IPS DF 19.7 (cell line): ENCODE measurements around the gene DISP2.

Source experiments
- DNase-seq: peaks from one replicate; pipeline ENCODE4 v3.0.0-alpha.2; 2013; ENCODE audit warnings: low read depth, low spot score

Gene DISP2

GRCh38 chr15:40325700-40326099 is 32.3 kb upstream of the DISP2 start:
- DNase-seq: no peak

GRCh38 chr15:40327457-40327856 is 30.6 kb upstream of the DISP2 start:
- DNase-seq: no peak

DNA sequence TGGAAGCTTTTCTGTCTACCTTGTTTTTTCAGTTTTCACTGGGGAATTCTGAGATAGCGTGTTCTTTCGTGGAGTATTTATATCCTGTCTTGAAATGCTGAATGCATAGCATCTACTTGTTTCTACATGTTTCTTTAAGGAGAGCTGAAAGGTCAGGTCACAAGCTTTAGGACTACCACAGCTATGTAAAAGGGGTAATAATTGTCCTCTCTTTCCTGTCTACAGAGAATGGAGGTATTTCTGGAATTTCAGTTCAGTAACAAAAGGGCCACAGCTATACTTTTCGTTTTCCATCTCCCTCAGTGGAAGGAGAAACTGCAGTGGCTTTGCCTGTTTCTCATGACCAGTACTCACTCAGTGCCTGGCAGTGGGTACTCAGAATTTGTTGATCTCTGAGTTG is 29.8 kb upstream of the DISP2 start:
- DNase-seq: no peak

- no peak for DNase-seq
Observed at GRCh38 chr15:40328751-40329150, 29.3 kb upstream of the DISP2 start.

- DNase-seq: no peak
Observed at GRCh38 chr15:40329804-40330203, 28.2 kb upstream of the DISP2 start.

DNA sequence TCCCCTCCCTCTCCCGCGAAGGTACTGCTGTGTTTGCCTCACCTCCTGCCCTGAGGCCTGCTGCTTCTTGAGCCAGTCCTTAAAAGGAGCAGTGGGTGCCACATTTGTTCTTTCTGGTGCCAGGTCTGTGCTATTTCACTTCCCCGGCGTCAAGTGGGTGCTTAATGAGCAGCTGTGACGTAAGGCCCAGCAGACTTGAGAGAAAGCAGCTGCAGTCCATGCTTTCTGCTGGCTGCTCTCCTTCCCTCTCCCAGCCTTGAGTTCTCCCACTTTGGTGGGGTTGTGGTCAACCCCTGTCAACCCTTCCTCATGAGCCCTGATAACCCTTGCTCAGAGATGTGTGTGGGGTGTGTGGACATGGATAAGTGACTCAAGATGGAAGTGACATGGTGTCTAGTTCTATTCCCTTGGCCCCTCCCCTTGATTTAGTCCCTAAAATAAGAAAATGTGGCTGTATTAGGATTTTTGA is 27.6 kb upstream of the DISP2 start:
- no peak for DNase-seq

DNA sequence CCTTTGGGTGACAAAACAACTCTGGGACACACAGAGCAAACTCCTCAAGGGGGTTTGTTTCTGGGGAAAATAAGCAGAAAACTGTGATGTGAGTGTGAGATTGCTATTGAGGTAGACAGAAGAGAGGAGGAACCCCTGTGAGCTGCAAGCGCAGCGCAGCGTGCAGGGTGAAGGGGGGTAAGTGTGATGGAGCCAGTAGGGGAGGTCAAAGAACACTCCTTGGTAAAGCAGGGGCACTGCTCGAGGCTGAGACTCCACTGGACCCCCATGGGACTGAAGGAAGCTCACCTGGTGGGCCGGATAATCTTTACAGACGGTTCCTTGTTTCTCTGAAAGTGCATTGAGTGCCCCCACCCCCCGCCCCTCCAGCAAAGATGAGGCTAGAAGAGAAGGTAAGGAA is 27.0 kb upstream of the DISP2 start:
- no peak for DNase-seq

DNA sequence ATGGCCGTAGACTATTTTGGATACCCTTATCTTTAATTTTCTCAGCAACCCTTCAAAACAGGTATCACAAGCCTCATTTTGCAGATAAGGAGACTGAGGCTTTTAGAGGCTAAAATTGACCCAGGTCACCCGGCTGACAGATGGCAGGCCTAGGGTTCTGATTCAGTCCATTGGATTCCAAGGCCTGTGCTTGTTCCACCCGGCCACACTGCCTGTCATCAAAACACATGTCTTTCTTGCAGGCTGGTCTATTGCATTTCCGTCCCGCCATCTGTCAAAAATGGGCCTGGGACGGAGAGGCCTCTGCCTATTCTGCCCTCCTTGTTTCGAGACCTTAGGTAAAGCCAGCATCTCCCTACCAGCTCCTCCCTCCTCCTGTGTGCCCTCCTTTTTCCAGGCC is 26.4 kb upstream of the DISP2 start:
- no peak for DNase-seq

GRCh38 chr15:40332113-40332781 is 25.8 kb upstream of the DISP2 start:
- DNase-seq: no peak

GRCh38 chr15:40333922-40334492 is 24.0 kb upstream of the DISP2 start:
- DNase-seq: no peak

GRCh38 chr15:40334541-40334940 is 23.5 kb upstream of the DISP2 start:
- DNase-seq: no peak

DNA sequence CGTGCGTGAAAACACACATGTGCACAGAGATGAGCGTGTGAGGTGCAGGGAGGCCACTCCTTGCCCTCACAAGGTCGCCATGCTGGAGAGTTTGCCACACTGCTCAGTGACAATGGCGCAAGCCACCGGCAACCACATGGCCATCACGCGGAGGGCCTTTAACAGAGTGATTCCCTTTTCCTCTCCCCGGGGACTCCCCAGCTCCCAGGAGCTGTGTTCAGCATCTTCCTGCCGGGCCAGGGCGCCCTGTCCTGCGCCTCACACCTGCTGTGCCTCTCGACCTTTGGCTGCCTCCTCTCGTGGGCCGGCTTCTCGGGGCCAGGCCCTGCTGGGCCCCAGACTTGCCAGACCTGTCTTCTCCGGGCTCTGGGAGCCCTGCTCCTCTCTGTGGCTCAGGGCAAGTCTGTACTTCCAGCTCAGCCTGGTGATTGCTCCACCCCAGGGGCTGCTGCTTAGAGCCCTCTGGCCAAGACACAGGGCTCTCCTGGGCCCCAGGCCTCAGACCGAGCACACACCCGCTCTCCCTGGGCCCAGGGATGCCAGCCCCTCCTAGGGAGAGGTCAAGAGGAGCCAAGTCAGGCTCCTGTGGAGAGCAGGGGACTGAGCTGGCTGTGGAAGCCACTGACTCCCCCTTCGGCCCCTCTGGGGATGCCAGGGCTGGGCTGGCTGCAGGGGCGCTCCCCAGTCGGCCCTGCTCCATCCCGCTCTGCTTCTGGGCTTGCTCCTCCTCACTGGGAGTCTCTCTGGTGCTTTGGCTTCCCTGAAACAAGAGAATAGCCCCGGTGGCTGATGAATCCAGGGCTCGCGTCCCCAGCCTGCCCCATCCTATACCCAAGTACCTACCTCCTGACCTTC is 22.9 kb upstream of the DISP2 start:
- no peak for DNase-seq

- DNase-seq: no peak
Observed at GRCh38 chr15:40335938-40336743, 21.9 kb upstream of the DISP2 start.

GRCh38 chr15:40336744-40337122 is 21.3 kb upstream of the DISP2 start:
- no peak for DNase-seq

- DNase-seq: no peak
Observed at GRCh38 chr15:40337597-40337996, 20.4 kb upstream of the DISP2 start.

GRCh38 chr15:40338041-40338657 is 19.9 kb upstream of the DISP2 start:
- no peak for DNase-seq

GRCh38 chr15:40338921-40339620 is 18.9 kb upstream of the DISP2 start:
- no peak for DNase-seq

DNA sequence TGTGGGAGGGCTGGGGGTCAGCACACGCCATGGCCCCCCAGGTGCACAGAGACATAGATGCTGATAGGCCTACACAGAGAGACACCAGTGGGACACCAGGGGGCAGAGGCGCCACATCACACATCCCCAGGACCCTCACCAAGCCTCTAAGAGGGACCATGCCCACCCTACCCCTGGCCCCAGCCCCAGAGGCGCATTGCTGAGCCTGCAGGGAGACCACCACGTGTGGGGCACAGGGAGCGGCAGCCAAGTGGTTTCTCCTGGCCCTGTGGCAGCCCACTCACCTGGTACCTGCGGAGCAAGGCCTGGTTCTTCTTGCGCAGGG is 18.4 kb upstream of the DISP2 start:
- no peak for DNase-seq

DNA sequence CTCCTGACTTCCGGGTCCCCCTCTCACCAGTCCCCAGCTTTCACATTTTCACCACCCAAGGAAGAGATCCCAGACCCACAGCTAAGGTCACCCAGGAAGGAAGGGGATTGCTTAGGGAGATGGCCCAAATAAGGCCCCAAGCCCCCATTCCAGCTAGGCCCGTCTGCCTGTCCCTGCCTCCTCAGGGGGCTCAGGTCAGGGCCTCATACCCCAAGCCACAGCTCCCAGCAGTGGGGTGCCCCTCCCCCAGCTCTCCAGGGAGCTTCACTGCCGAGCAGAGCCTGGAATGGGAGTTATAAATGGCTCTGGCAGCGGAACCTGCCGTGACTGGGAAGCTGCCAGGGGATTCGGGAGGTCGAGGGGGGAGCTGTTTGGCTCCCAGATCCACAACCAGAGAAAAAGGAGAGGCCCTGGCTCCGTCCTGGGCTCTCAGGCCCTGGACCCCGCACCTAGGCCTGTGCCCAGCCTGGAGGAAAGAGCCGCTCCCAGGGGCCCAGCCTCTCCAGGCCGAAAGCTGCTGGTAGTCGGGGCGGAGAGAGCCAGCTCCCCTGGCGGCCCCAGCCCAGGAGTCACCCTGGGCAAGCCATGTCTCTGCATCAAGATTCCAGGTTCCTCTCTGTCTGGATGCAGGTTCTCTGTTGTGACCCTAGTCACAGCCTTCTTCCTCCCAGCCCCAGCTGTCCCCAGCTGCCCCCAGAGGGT is 17.8 kb upstream of the DISP2 start:
- DNase-seq: no peak

DNA sequence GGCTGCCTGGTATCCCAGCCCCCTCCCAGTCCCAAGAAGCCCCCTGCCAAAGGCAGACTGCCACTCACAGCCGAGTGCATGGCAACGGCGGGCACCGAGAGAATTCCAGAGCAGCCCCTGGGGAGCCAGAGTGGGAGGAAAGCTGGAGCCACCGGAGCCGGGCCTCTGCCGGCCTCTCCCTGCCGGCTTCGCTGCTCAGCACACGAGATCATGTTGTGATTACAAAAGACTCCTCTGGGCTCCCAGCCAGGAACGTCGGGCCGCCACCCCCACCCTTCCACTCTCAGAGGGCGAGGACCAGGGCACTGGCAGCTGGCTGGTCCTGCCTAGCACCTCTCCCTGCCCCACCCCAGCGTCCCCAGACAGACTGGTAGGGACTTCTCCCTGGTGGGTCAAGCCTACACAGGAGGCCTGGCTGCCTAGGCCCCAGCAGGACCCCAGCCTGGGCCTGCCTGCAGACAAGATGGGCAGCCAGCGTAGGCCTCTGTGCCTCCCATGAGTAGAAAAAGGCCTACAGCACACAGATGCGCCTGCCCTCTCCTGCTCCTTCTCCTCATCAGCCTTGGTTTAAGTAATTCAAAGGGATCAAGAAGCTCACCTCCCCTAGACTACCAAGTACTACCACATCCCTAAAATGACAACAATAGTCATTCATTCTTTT is 17.1 kb upstream of the DISP2 start, which contains the start of gene CCDC9B:
TSS of gene CCDC9B (minus strand) at position 200 of the 661 bp plus-strand sequence. CDS start at position 80, 120 bp downstream.
- no peak for DNase-seq
